ENCODE results near the gene PNMT. TPM values are rescaled to one million over a fixed set of nuclear protein-coding genes. Genes with fewer than 3 reads are reported as not detected.

Gene PNMT
- polyA plus RNA-seq, 2 donors, result 1.8 to 2.2 TPM

- H3K27ac ChIP-seq (ENCODE audit: low read depth in 2 of 2, low read length in 1 of 2), result no peak overlapping the region
- H3K4me1 ChIP-seq (ENCODE audit: control insufficient read depth in 2 of 2, insufficient read depth in 2 of 2, low read length in 1 of 2), result peaks cover 7 to 17% of the 10 kb centered on the region in 2 donors
- H3K9me3 ChIP-seq (ENCODE audit: control insufficient read depth in 2 of 2, insufficient read depth in 1 of 2, low read depth in 1 of 2, low read length in 1 of 2), result no peaks in the 10 kb centered on the region
- H3K36me3 ChIP-seq (ENCODE audit: control insufficient read depth in 2 of 2, insufficient read depth in 2 of 2, low read length in 1 of 2), result no peaks in the 10 kb centered on the region
- WGBS, 2 donors, result 94 to 96% methylated on average over 4 of the region's 4 CpGs
- H3K27me3 ChIP-seq (ENCODE audit: control insufficient read depth in 1 of 2, insufficient read depth in 2 of 2, low read length in 2 of 2), result no peaks in the 10 kb centered on the region
- H3K4me3 ChIP-seq (ENCODE audit: low read depth in 1 of 2, low read length in 2 of 2), result no peak overlapping the region
Observed at GRCh38 chr17:39641097-39641496, 27.2 kb upstream of the PNMT start.

GRCh38 chr17:39641883-39642282 lies 26.4 kb upstream of the PNMT start:
- no peaks in the 10 kb centered on the region for H3K9me3 ChIP-seq (ENCODE audit: control insufficient read depth in 2 of 2, insufficient read depth in 1 of 2, low read depth in 1 of 2, low read length in 1 of 2)
- H3K27ac ChIP-seq (ENCODE audit: low read depth in 2 of 2, low read length in 1 of 2), result no peak overlapping the region
- H3K27me3 ChIP-seq (ENCODE audit: control insufficient read depth in 1 of 2, insufficient read depth in 2 of 2, low read length in 2 of 2), result no peaks in the 10 kb centered on the region
- H3K4me1 ChIP-seq (ENCODE audit: control insufficient read depth in 2 of 2, insufficient read depth in 2 of 2, low read length in 1 of 2), result peaks cover 7 to 17% of the 10 kb centered on the region in 2 donors
- WGBS, 2 donors, result 81 to 82% methylated on average over 7 of the region's 7 CpGs
- H3K4me3 ChIP-seq (ENCODE audit: low read depth in 1 of 2, low read length in 2 of 2), result no peak overlapping the region
- H3K36me3 ChIP-seq (ENCODE audit: control insufficient read depth in 2 of 2, insufficient read depth in 2 of 2, low read length in 1 of 2), result no peaks in the 10 kb centered on the region

GRCh38 chr17:39642291-39643074 lies 25.8 kb upstream of the PNMT start:
- H3K9me3 ChIP-seq (ENCODE audit: control insufficient read depth in 2 of 2, insufficient read depth in 1 of 2, low read depth in 1 of 2, low read length in 1 of 2), result no peaks in the 10 kb centered on the region
- H3K36me3 ChIP-seq (ENCODE audit: control insufficient read depth in 2 of 2, insufficient read depth in 2 of 2, low read length in 1 of 2), result no peaks in the 10 kb centered on the region
- no peak overlapping the region for H3K4me3 ChIP-seq (ENCODE audit: low read depth in 1 of 2, low read length in 2 of 2)
- peaks cover 11 to 19% of the 10 kb centered on the region in 2 donors for H3K4me1 ChIP-seq (ENCODE audit: control insufficient read depth in 2 of 2, insufficient read depth in 2 of 2, low read length in 1 of 2)
- H3K27me3 ChIP-seq (ENCODE audit: control insufficient read depth in 1 of 2, insufficient read depth in 2 of 2, low read length in 2 of 2), result no peaks in the 10 kb centered on the region
- H3K27ac ChIP-seq (ENCODE audit: low read depth in 2 of 2, low read length in 1 of 2), result no peak overlapping the region
- 84 to 88% methylated on average over 9 of the region's 9 CpGs for WGBS, 2 donors

GRCh38 chr17:39643271-39643670 lies 25.0 kb upstream of the PNMT start:
- no peak overlapping the region for H3K4me3 ChIP-seq (ENCODE audit: low read depth in 1 of 2, low read length in 2 of 2)
- no peaks in the 10 kb centered on the region for H3K36me3 ChIP-seq (ENCODE audit: control insufficient read depth in 2 of 2, insufficient read depth in 2 of 2, low read length in 1 of 2)
- WGBS, 2 donors, result 66 to 69% methylated on average over 4 of the region's 4 CpGs
- peaks cover 11 to 17% of the 10 kb centered on the region in 2 donors for H3K4me1 ChIP-seq (ENCODE audit: control insufficient read depth in 2 of 2, insufficient read depth in 2 of 2, low read length in 1 of 2)
- peak overlapping the region in 1 of 2 donors; percentile 26 for H3K27ac ChIP-seq (ENCODE audit: low read depth in 2 of 2, low read length in 1 of 2)
- no peaks in the 10 kb centered on the region for H3K9me3 ChIP-seq (ENCODE audit: control insufficient read depth in 2 of 2, insufficient read depth in 1 of 2, low read depth in 1 of 2, low read length in 1 of 2)
- no peaks in the 10 kb centered on the region for H3K27me3 ChIP-seq (ENCODE audit: control insufficient read depth in 1 of 2, insufficient read depth in 2 of 2, low read length in 2 of 2)

GRCh38 chr17:39647256-39647655 lies 21.0 kb upstream of the PNMT start:
- Histone ChIP-seq H3K27me3 (ENCODE audit: control insufficient read depth in 1 of 2, insufficient read depth in 2 of 2, low read length in 2 of 2) (no peaks in the 10 kb centered on the region), H3K4me1 (ENCODE audit: control insufficient read depth in 2 of 2, insufficient read depth in 2 of 2, low read length in 1 of 2) (peaks cover 11 to 12% of the 10 kb centered on the region in 2 donors), H3K36me3 (ENCODE audit: control insufficient read depth in 2 of 2, insufficient read depth in 2 of 2, low read length in 1 of 2) (no peaks in the 10 kb centered on the region), H3K4me3 (ENCODE audit: low read depth in 1 of 2, low read length in 2 of 2) (no peak overlapping the region), H3K27ac (ENCODE audit: low read depth in 2 of 2, low read length in 1 of 2) (no peak overlapping the region), H3K9me3 (ENCODE audit: control insufficient read depth in 2 of 2, insufficient read depth in 1 of 2, low read depth in 1 of 2, low read length in 1 of 2) (no peaks in the 10 kb centered on the region)
- 78 to 79% methylated on average over 5 of the region's 5 CpGs for WGBS, 2 donors

GRCh38 chr17:39648616-39649366 lies 19.5 kb upstream of the PNMT start:
- H3K36me3 ChIP-seq (ENCODE audit: control insufficient read depth in 2 of 2, insufficient read depth in 2 of 2, low read length in 1 of 2), result no peaks in the 10 kb centered on the region
- peaks cover 7 to 10% of the 10 kb centered on the region in 2 donors for H3K4me1 ChIP-seq (ENCODE audit: control insufficient read depth in 2 of 2, insufficient read depth in 2 of 2, low read length in 1 of 2)
- H3K4me3 ChIP-seq (ENCODE audit: low read depth in 1 of 2, low read length in 2 of 2), result no peak overlapping the region
- no peak overlapping the region for H3K27ac ChIP-seq (ENCODE audit: low read depth in 2 of 2, low read length in 1 of 2)
- H3K9me3 ChIP-seq (ENCODE audit: control insufficient read depth in 2 of 2, insufficient read depth in 1 of 2, low read depth in 1 of 2, low read length in 1 of 2), result no peaks in the 10 kb centered on the region
- no peaks in the 10 kb centered on the region for H3K27me3 ChIP-seq (ENCODE audit: control insufficient read depth in 1 of 2, insufficient read depth in 2 of 2, low read length in 2 of 2)
- 84 to 91% methylated on average over 15 of the region's 15 CpGs for WGBS, 2 donors

GRCh38 chr17:39650121-39650579 lies 18.1 kb upstream of the PNMT start:
- Histone ChIP-seq H3K4me3 (ENCODE audit: low read depth in 1 of 2, low read length in 2 of 2) (no peak overlapping the region), H3K4me1 (ENCODE audit: control insufficient read depth in 2 of 2, insufficient read depth in 2 of 2, low read length in 1 of 2) (peaks cover 6 to 7% of the 10 kb centered on the region in 2 donors), H3K9me3 (ENCODE audit: control insufficient read depth in 2 of 2, insufficient read depth in 1 of 2, low read depth in 1 of 2, low read length in 1 of 2) (no peaks in the 10 kb centered on the region), H3K36me3 (ENCODE audit: control insufficient read depth in 2 of 2, insufficient read depth in 2 of 2, low read length in 1 of 2) (no peaks in the 10 kb centered on the region), H3K27me3 (ENCODE audit: control insufficient read depth in 1 of 2, insufficient read depth in 2 of 2, low read length in 2 of 2) (no peaks in the 10 kb centered on the region), H3K27ac (ENCODE audit: low read depth in 2 of 2, low read length in 1 of 2) (no peak overlapping the region)
- 81 to 85% methylated on average over 11 of the region's 11 CpGs for WGBS, 2 donors

GRCh38 chr17:39651923-39652586 lies 16.2 kb upstream of the PNMT start:
- H3K27ac ChIP-seq (ENCODE audit: low read depth in 2 of 2, low read length in 1 of 2), result no peak overlapping the region
- H3K36me3 ChIP-seq (ENCODE audit: control insufficient read depth in 2 of 2, insufficient read depth in 2 of 2, low read length in 1 of 2), result peaks cover 0 to 6% of the 10 kb centered on the region in 2 donors
- no peaks in the 10 kb centered on the region for H3K27me3 ChIP-seq (ENCODE audit: control insufficient read depth in 1 of 2, insufficient read depth in 2 of 2, low read length in 2 of 2)
- H3K4me1 ChIP-seq (ENCODE audit: control insufficient read depth in 2 of 2, insufficient read depth in 2 of 2, low read length in 1 of 2), result peaks cover 6 to 7% of the 10 kb centered on the region in 2 donors
- H3K9me3 ChIP-seq (ENCODE audit: control insufficient read depth in 2 of 2, insufficient read depth in 1 of 2, low read depth in 1 of 2, low read length in 1 of 2), result no peaks in the 10 kb centered on the region
- no peak overlapping the region for H3K4me3 ChIP-seq (ENCODE audit: low read depth in 1 of 2, low read length in 2 of 2)
- WGBS, 2 donors, result 53% methylated on average over 8 of the region's 8 CpGs

- H3K9me3 ChIP-seq (ENCODE audit: control insufficient read depth in 2 of 2, insufficient read depth in 1 of 2, low read depth in 1 of 2, low read length in 1 of 2), result no peaks in the 10 kb centered on the region
- H3K4me3 ChIP-seq (ENCODE audit: low read depth in 1 of 2, low read length in 2 of 2), result no peak overlapping the region
- H3K4me1 ChIP-seq (ENCODE audit: control insufficient read depth in 2 of 2, insufficient read depth in 2 of 2, low read length in 1 of 2), result peaks cover 3 to 5% of the 10 kb centered on the region in 2 donors
- H3K27ac ChIP-seq (ENCODE audit: low read depth in 2 of 2, low read length in 1 of 2), result no peak overlapping the region
- H3K27me3 ChIP-seq (ENCODE audit: control insufficient read depth in 1 of 2, insufficient read depth in 2 of 2, low read length in 2 of 2), result no peaks in the 10 kb centered on the region
- H3K36me3 ChIP-seq (ENCODE audit: control insufficient read depth in 2 of 2, insufficient read depth in 2 of 2, low read length in 1 of 2), result peaks cover 0 to 9% of the 10 kb centered on the region in 2 donors
- WGBS, 2 donors, result 64 to 76% methylated on average over 7 of the region's 7 CpGs
Observed at GRCh38 chr17:39652587-39653315, 15.5 kb upstream of the PNMT start.

All from esophagus (tissue), 2 donors.